Measurements from ENCODE around the gene TMEM98.
"Not testable (repeated sequence)": the region's sequence is repeated elsewhere in the genome, so short reads cannot be mapped to it uniquely, and the experiment has no call there.

TMEM98 gene

DNA sequence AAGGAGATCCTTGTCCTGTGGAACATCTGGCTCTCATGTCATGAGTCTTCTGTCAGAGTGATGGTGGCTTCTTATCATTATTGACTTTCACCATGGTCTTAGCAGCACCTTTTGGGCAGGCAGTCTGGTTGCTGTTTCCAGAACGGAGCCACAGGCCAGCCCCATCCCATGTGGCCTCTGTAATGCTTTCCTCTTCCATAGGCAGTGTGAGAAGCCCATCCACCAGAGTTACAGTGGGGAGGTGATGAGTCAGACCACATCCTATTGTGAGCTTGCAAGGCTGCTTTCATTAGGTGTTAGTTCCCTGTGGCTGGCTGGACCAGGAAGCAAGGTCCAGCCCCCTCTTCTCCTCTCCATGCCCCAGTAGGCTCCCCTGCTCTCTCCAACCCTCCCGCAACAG is 32.9 kb downstream of the TMEM98 start:
- Histone ChIP-seq H3K4me1 (ENCODE audit: control insufficient read depth, insufficient read depth, low read length) (no peaks in the 10 kb centered on the region), H3K4me3 (ENCODE audit: low read length) (no peak overlapping the region), H3K9me3 (ENCODE audit: control insufficient read depth, low read length) (no peaks in the 10 kb centered on the region), H3K36me3 (ENCODE audit: control insufficient read depth, insufficient read depth, low read length, severe bottlenecking) (no peaks in the 10 kb centered on the region), H3K9ac (ENCODE audit: low read length) (no peak overlapping the region), H3K27me3 (replicated peaks; ENCODE audit: control insufficient read depth, insufficient read depth, low read length) (peaks cover 50% of the 10 kb centered on the region)
- no peak for DNase-seq (ENCODE audit: low read depth)

DNA sequence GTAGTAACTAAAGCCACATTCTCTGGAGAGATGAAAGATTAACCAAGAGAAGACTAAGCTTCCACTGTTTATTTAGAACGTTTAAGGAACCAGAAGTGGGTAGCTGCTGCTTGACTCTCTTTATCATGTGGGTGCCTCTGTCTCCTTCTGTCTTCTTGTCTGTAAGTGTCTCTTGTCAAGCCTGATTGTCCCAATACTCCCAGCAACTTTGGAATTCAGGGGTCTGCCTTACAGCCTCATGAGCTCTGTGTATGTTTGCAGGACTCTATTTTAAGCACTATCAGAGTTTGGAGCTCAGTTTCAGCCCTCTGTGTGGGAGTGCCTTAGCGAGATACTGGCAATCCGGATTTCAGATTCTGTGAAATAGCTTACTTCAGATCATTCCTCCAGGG is 34.4 kb downstream of the TMEM98 start:
- H3K4me3 ChIP-seq (ENCODE audit: low read length) = no peak overlapping the region
- H3K9ac ChIP-seq (ENCODE audit: low read length) = no peak overlapping the region
- no peaks in the 10 kb centered on the region for H3K36me3 ChIP-seq (ENCODE audit: control insufficient read depth, insufficient read depth, low read length, severe bottlenecking)
- H3K27me3 ChIP-seq (replicated peaks; ENCODE audit: control insufficient read depth, insufficient read depth, low read length) = peaks cover 44% of the 10 kb centered on the region
- no peaks in the 10 kb centered on the region for H3K4me1 ChIP-seq (ENCODE audit: control insufficient read depth, insufficient read depth, low read length)
- no peak for DNase-seq (ENCODE audit: low read depth)
- H3K9me3 ChIP-seq (ENCODE audit: control insufficient read depth, low read length) = no peaks in the 10 kb centered on the region

DNA sequence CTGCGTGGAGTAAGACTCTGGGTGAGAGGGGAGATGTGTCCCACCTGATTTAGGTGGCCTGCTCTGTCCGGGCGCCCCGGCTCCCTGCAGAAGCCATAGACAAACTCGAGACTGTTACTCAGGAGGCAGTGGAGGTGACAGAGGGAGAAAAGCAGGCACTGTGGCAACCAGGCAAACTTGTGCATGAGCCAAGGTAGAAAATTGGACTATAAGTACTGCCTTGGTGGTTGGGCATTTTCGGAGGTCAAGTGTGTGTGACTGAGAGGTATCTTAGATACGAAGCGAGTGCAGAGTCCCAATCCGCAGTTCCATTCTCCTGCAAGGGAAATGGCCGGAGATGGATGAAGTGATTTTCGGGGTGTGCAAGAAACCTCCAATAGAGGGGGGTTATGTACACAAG is 36.6 kb downstream of the TMEM98 start:
- DNase-seq (ENCODE audit: low read depth) = no peak
- no peak overlapping the region for H3K9ac ChIP-seq (ENCODE audit: low read length)
- H3K9me3 ChIP-seq (ENCODE audit: control insufficient read depth, low read length) = no peaks in the 10 kb centered on the region
- H3K27me3 ChIP-seq (replicated peaks; ENCODE audit: control insufficient read depth, insufficient read depth, low read length) = peaks cover 44% of the 10 kb centered on the region
- no peak overlapping the region for H3K4me3 ChIP-seq (ENCODE audit: low read length)
- H3K36me3 ChIP-seq (ENCODE audit: control insufficient read depth, insufficient read depth, low read length, severe bottlenecking) = no peaks in the 10 kb centered on the region
- peaks cover under 1% of the 10 kb centered on the region for H3K4me1 ChIP-seq (ENCODE audit: control insufficient read depth, insufficient read depth, low read length)

DNA sequence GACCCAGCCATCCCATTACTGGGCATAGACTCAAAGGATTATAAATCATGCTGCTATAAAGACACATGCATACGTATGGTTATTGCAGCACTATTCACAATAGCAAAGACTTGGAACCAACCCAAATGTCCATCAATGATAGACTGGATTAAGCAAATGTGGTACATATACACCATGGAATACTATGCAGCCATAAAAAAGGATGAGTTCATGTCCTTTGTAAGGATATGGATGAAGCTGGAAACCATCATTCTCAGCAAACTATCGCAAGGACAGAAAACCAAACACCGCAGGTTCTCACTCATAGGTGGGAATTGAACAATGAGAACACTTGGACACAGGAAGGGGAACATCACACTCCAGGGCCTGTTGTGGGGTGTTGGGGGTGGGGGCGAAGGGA is 41.3 kb downstream of the TMEM98 start:
- not testable (repeated sequence) for H3K36me3 ChIP-seq (ENCODE audit: control insufficient read depth, insufficient read depth, low read length, severe bottlenecking); H3K4me1 ChIP-seq (ENCODE audit: control insufficient read depth, insufficient read depth, low read length); H3K4me3 ChIP-seq (ENCODE audit: low read length); DNase-seq (ENCODE audit: low read depth); H3K9ac ChIP-seq (ENCODE audit: low read length)
- H3K27me3 ChIP-seq (replicated peaks; ENCODE audit: control insufficient read depth, insufficient read depth, low read length) = peaks cover 31% of the 10 kb centered on the region
- H3K9me3 ChIP-seq (ENCODE audit: control insufficient read depth, low read length) = peaks cover 15% of the 10 kb centered on the region

DNA sequence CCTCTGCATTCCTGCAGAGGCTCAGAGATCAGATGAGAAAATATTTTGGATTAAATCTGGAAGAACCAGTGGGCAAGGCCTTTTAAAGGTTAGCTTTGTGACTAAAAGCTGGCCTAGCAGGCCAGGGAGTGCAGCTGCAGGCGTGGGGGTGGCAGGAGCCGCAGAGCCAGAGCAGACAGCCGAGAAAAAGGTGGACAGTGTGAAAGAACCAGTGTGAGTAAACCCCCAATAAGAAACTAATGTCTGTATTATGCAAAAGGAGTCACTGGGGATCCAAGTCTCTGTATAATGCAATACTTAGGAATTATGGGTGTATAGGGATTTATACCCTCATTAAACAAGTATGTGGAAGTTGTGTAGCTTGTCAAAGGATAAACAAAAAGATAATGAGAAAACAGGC is 42.3 kb downstream of the TMEM98 start:
- H3K4me3 ChIP-seq (ENCODE audit: low read length) = no peak overlapping the region
- peaks cover 9% of the 10 kb centered on the region for H3K4me1 ChIP-seq (ENCODE audit: control insufficient read depth, insufficient read depth, low read length)
- no peak for DNase-seq (ENCODE audit: low read depth)
- peaks cover 15% of the 10 kb centered on the region for H3K9me3 ChIP-seq (ENCODE audit: control insufficient read depth, low read length)
- no peaks in the 10 kb centered on the region for H3K36me3 ChIP-seq (ENCODE audit: control insufficient read depth, insufficient read depth, low read length, severe bottlenecking)
- H3K27me3 ChIP-seq (replicated peaks; ENCODE audit: control insufficient read depth, insufficient read depth, low read length) = peaks cover 23% of the 10 kb centered on the region
- H3K9ac ChIP-seq (ENCODE audit: low read length) = no peak overlapping the region

DNA sequence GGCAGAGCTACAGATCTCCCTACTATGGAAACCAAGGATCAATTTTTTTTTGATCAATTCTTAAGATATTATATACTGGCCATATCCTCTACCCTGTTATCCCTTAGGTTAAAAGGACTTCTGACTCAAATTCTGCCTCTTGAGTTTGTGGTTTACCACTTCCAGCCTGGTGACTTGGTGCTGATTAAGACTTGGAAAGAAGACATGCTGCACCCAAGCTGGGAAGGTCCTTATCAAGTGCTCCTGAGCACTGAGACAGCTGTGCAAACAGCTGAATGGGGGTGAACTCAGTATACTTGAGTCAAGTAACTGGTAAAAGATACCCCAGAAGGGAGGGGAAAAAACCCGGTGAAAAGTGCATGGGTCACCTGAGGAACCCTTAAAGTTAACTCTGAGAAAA is 43.2 kb downstream of the TMEM98 start:
- Histone ChIP-seq H3K9me3 (ENCODE audit: control insufficient read depth, low read length) (peaks cover 15% of the 10 kb centered on the region), H3K4me1 (ENCODE audit: control insufficient read depth, insufficient read depth, low read length) (peaks cover 9% of the 10 kb centered on the region), H3K9ac (ENCODE audit: low read length) (no peak overlapping the region), H3K27me3 (replicated peaks; ENCODE audit: control insufficient read depth, insufficient read depth, low read length) (peaks cover 30% of the 10 kb centered on the region), H3K4me3 (ENCODE audit: low read length) (no peak overlapping the region), H3K36me3 (ENCODE audit: control insufficient read depth, insufficient read depth, low read length, severe bottlenecking) (no peaks in the 10 kb centered on the region)
- no peak for DNase-seq (ENCODE audit: low read depth)

DNA sequence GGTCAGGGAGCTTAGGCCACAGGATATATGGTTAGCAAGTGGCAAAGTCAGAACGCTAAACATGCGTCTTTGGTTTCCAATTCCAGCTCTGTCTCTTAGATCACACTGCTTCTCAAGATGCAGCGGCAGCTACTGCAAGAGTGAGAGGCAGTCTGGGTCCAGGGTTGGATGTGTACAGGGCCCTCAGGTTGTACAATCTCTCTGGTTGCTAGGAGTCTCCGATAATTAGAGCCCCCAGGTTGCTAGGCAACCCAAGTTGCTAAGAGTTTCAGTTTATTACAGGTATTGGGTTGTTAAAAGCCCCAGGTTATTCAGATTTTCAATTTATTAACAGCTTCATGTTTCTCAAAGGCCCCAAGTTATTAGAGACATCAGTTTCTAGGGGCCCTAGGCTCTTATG is 48.2 kb downstream of the TMEM98 start:
- Histone ChIP-seq H3K27me3 (replicated peaks; ENCODE audit: control insufficient read depth, insufficient read depth, low read length) (peaks cover 52% of the 10 kb centered on the region), H3K4me3 (ENCODE audit: low read length) (no peak overlapping the region), H3K36me3 (ENCODE audit: control insufficient read depth, insufficient read depth, low read length, severe bottlenecking) (no peaks in the 10 kb centered on the region), H3K4me1 (ENCODE audit: control insufficient read depth, insufficient read depth, low read length) (no peaks in the 10 kb centered on the region), H3K9me3 (ENCODE audit: control insufficient read depth, low read length) (peaks cover 18% of the 10 kb centered on the region), H3K9ac (ENCODE audit: low read length) (no peak overlapping the region)
- no peak for DNase-seq (ENCODE audit: low read depth)

DNA sequence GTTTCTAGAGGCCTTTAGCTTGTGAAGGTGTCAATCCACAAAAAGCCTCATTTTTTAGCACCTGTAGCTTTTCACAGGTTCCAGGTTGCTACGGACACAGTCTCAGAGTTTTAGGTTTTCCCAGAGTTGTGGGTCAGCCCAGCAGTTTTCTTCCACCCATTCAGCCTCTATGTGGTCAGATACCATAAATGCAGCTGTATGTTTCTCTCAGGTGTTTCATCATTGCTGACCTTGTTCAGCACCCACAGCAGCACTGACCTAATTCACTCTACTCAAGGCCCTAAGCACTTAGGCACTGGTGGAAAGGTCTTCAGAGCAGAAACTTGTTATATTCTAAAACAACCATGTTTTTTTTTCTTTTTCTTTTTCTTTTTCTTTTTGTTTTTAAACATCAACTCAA is 48.7 kb downstream of the TMEM98 start:
- Histone ChIP-seq H3K9me3 (ENCODE audit: control insufficient read depth, low read length) (peaks cover 19% of the 10 kb centered on the region), H3K36me3 (ENCODE audit: control insufficient read depth, insufficient read depth, low read length, severe bottlenecking) (no peaks in the 10 kb centered on the region), H3K4me3 (ENCODE audit: low read length) (no peak overlapping the region), H3K9ac (ENCODE audit: low read length) (no peak overlapping the region), H3K27me3 (replicated peaks; ENCODE audit: control insufficient read depth, insufficient read depth, low read length) (peaks cover 55% of the 10 kb centered on the region), H3K4me1 (ENCODE audit: control insufficient read depth, insufficient read depth, low read length) (no peaks in the 10 kb centered on the region)
- no peak for DNase-seq (ENCODE audit: low read depth)

DNA sequence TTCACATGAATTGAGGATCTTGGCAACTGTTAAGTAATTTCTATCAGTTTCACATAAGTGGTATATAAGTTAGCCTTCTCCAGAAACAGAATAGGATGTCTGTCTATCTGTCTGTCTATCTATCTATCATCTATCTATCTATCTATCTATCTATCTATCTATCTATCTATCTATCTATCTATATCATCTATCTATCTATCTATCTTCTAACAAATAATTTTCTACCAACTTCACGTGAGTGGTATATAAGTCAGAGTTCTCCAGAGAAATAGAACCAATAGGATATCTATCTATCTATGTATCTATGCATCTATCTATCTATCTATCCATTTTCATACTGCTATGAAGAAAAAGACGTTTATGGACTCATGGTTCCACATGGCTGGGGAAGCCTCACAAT is 52.3 kb downstream of the TMEM98 start:
- no peak overlapping the region for H3K4me3 ChIP-seq (ENCODE audit: low read length)
- no peaks in the 10 kb centered on the region for H3K4me1 ChIP-seq (ENCODE audit: control insufficient read depth, insufficient read depth, low read length)
- no peak for DNase-seq (ENCODE audit: low read depth)
- no peaks in the 10 kb centered on the region for H3K36me3 ChIP-seq (ENCODE audit: control insufficient read depth, insufficient read depth, low read length, severe bottlenecking)
- peaks cover 47% of the 10 kb centered on the region for H3K27me3 ChIP-seq (replicated peaks; ENCODE audit: control insufficient read depth, insufficient read depth, low read length)
- peaks cover 15% of the 10 kb centered on the region for H3K9me3 ChIP-seq (ENCODE audit: control insufficient read depth, low read length)
- no peak overlapping the region for H3K9ac ChIP-seq (ENCODE audit: low read length)

DNA sequence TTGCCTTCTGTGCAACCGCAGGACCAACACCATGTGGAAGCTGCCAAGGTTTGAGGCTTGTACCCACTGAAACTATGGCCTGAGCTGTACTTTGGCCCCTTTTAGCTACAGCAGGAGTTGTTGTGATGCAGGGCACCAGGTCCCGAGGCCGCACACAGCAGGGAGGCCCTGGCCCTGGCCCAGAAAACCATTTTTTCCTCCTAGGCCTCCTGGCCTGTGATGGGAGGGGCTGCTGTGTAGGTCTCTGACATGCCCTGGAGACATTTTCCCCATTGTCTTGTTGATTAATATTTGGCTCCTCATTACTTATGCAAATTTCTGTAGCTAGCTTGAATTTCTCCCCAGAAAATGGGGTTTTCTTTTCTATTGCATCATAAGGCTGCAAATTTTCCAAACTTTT is 53.7 kb downstream of the TMEM98 start:
- H3K4me3 ChIP-seq (ENCODE audit: low read length) = not testable (repeated sequence)

DNA sequence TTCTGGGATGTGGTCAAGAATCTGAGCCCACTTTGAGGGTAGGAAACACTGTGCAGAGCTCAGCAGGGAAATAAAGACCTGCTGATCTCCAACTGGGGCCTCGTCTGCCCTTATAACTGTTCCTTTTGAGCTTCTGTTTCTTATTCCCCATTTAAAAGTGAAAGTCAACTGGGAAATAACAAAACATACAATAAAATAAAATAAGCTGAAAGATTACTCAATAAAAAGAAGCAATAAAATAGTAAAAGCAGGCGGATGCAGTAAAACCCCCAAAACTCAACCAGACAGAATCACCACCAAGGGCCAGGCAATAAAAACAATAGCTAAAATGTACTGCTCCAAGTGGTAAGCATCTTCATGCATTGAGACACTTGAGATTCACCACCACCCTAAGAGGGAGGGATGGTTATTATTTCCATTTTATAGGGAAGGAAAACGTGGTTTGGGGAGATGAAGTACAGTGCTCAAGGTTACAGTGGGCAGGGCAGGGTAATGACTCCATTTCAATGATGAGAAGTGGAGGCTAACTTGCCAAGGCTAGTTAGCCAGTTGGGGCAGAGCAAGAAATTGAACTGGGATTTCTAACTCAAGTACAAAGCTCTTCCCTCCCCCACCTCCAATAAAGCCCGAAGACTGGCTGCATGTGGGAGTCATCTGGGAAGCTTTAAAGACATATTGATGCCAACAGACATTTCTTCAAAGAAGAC is 57.2 kb downstream of the TMEM98 start:
- Histone ChIP-seq H3K9ac (ENCODE audit: low read length) (no peak overlapping the region), H3K36me3 (ENCODE audit: control insufficient read depth, insufficient read depth, low read length, severe bottlenecking) (no peaks in the 10 kb centered on the region), H3K9me3 (ENCODE audit: control insufficient read depth, low read length) (peaks cover 34% of the 10 kb centered on the region), H3K27me3 (replicated peaks; ENCODE audit: control insufficient read depth, insufficient read depth, low read length) (peaks cover 43% of the 10 kb centered on the region), H3K4me1 (ENCODE audit: control insufficient read depth, insufficient read depth, low read length) (no peaks in the 10 kb centered on the region), H3K4me3 (ENCODE audit: low read length) (no peak overlapping the region)
- DNase-seq (ENCODE audit: low read depth) = no peak

More for the DNA sequence above, 53.7 kb downstream of the TMEM98 start:
- not testable (repeated sequence) for H3K36me3 ChIP-seq (ENCODE audit: control insufficient read depth, insufficient read depth, low read length, severe bottlenecking); H3K4me1 ChIP-seq (ENCODE audit: control insufficient read depth, insufficient read depth, low read length); DNase-seq (ENCODE audit: low read depth); H3K9ac ChIP-seq (ENCODE audit: low read length)
- Histone ChIP-seq H3K27me3 (replicated peaks; ENCODE audit: control insufficient read depth, insufficient read depth, low read length) (peaks cover 45% of the 10 kb centered on the region), H3K9me3 (ENCODE audit: control insufficient read depth, low read length) (peaks cover 15% of the 10 kb centered on the region)

DNA sequence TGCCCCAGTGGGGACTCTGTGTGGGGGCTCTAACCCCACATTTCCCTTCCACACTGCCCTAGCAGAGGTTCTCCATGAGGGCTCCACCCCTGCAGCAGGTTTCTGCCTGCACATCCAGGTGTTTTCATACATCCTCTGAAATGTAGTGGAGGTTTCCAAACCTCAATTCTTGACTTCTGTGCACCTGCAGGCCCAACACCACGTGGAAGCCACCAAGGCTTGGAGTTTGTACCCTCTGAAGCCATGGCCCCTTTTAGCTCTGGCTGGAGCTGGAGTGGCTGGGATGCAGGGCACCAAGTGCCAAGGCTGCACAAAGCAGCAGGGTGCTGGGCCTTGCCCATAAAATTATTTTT is 59.5 kb downstream of the TMEM98 start:
- H3K27me3 ChIP-seq (replicated peaks; ENCODE audit: control insufficient read depth, insufficient read depth, low read length) = peaks cover 44% of the 10 kb centered on the region
- not testable (repeated sequence) for H3K4me3 ChIP-seq (ENCODE audit: low read length); H3K4me1 ChIP-seq (ENCODE audit: control insufficient read depth, insufficient read depth, low read length); H3K36me3 ChIP-seq (ENCODE audit: control insufficient read depth, insufficient read depth, low read length, severe bottlenecking); H3K9ac ChIP-seq (ENCODE audit: low read length); DNase-seq (ENCODE audit: low read depth)
- peaks cover 19% of the 10 kb centered on the region for H3K9me3 ChIP-seq (ENCODE audit: control insufficient read depth, low read length)
